Endodermal cell (in vitro differentiated cells): ENCODE measurements around the gene PCDHGC3. TPM values are rescaled to one million over a fixed set of nuclear protein-coding genes. Genes with fewer than 3 reads are reported as not detected.

Experiments used
- DNase-seq: peaks from one replicate; pipeline ENCODE4 v3.0.0-alpha.2; 2017
- H3K27ac ChIP-seq: 2 replicates; pipeline ENCODE4 v1.5.1; 2013; ENCODE audit warnings: mild to moderate bottlenecking, low read depth, low read length, moderate library complexity
- H3K27me3 ChIP-seq: 2 replicates; pipeline ENCODE4 v1.6.1; 2013; ENCODE audit warnings: mild to moderate bottlenecking, low read length, moderate library complexity; ENCODE audit not compliant: insufficient read depth, control insufficient read depth, poor library complexity, severe bottlenecking
- H3K36me3 ChIP-seq: 2 replicates; pipeline ENCODE4 v1.7.0; 2013; ENCODE audit warnings: mild to moderate bottlenecking, low read length, moderate library complexity; ENCODE audit not compliant: control insufficient read depth, insufficient read depth
- H3K4me1 ChIP-seq: one replicate; pipeline ENCODE4 v1.7.0; 2013; ENCODE audit warnings: low read length; ENCODE audit not compliant: control insufficient read depth, insufficient read depth
- H3K4me3 ChIP-seq: 2 replicates; pipeline ENCODE4 v1.5.1; 2013; ENCODE audit warnings: mild to moderate bottlenecking, low read length, moderate library complexity
- H3K9ac ChIP-seq: 2 replicates; pipeline ENCODE4 v1.6.1; 2013; ENCODE audit warnings: mild to moderate bottlenecking, low read length, moderate library complexity; ENCODE audit not compliant: poor library complexity, severe bottlenecking; ENCODE audit errors: extremely low read depth
- H3K9me3 ChIP-seq: 2 replicates; pipeline ENCODE4 v1.6.1; 2013; ENCODE audit warnings: mild to moderate bottlenecking, low read length, moderate library complexity; ENCODE audit not compliant: control insufficient read depth
- H3K27ac Mint-ChIP-seq: 2 replicates; pipeline ENCODE4 v1.8.0; 2020; ENCODE audit warnings: mixed read lengths
- H3K27me3 Mint-ChIP-seq: 2 replicates; pipeline ENCODE4 v1.8.0; 2021; ENCODE audit warnings: mild to moderate bottlenecking, mixed read lengths; ENCODE audit not compliant: insufficient read depth
- H3K36me3 Mint-ChIP-seq: 2 replicates; pipeline ENCODE4 v1.8.0; 2020; ENCODE audit warnings: low read depth, mixed read lengths
- H3K4me1 Mint-ChIP-seq: 2 replicates; pipeline ENCODE4 v1.8.0; 2020; ENCODE audit warnings: mixed read lengths
- H3K4me3 Mint-ChIP-seq: 2 replicates; pipeline ENCODE4 v1.8.0; 2020; ENCODE audit warnings: mild to moderate bottlenecking, moderate library complexity, mixed read lengths
- H3K9me3 Mint-ChIP-seq: 2 replicates; pipeline ENCODE4 v1.8.0; 2020; ENCODE audit warnings: mild to moderate bottlenecking, mixed read lengths
- CTCF ChIP-seq: fragments of 200-600 bp; sonication (generic); conservative IDR thresholded peaks from 2 replicates; pipeline ENCODE4 v1.5.0; 2021; ENCODE audit warnings: antibody characterized with exemption, mild to moderate bottlenecking
- WGBS, 2 experiments: methylation state at CpG; one replicate each; pipeline versions ENCODE4 v1.1.5 to v1.1.7; 2013; ENCODE audit warnings: missing lambda C conversion rate in 2 of 2, mixed read lengths in 1 of 2; ENCODE audit not compliant: insufficient coverage in 1 of 2, insufficient read length in 1 of 2; 5-methylcytosine and 5-hydroxymethylcytosine counted together
- total RNA-seq, 2 donors: library from RNA; stranded (reverse); fragmentation: NEBNext Ultra II Directional in 1 of 2; extraction: Animal tissue kit (Norgen Biotek cat#: 25700) in 1 of 2; gene quantifications; 2 replicates in 1 of 2; 3 replicates in 1 of 2; pipeline ENCODE4 v1.2.1, GENCODE V29; 2021

PCDHGC3 gene
- total RNA-seq, 2 donors from 2014 or later: 13.9 to 27.6 TPM

- Histone ChIP-seq H3K4me1 (peaks cover 11% of the 10 kb centered on the region), H3K36me3 (no peaks in the 10 kb centered on the region), H3K27ac (no peak overlapping the region), H3K27me3 (no peaks in the 10 kb centered on the region), H3K9ac (no peak overlapping the region), H3K4me3 (no peak overlapping the region), H3K9me3 (no peaks in the 10 kb centered on the region)
- DNase-seq: no peak
- Mint-ChIP-seq H3K4me3 (no peak overlapping the region), H3K27me3 (no peaks in the 10 kb centered on the region), H3K4me1 (peaks cover 6% of the 10 kb centered on the region), H3K27ac (no peak overlapping the region), H3K9me3 (no peaks in the 10 kb centered on the region), H3K36me3 (peaks cover 21% of the 10 kb centered on the region)
- WGBS, 2 experiments: 80 to 95% methylated on average over 1 to 2 of the region's 2 CpGs
- no peak for TF ChIP-seq CTCF
Measured at GRCh38 chr5:141503681-141504080, 27.9 kb downstream of the PCDHGC3 start.

- no peak for DNase-seq
- peaks cover 19% of the 10 kb centered on the region for H3K36me3 Mint-ChIP-seq
- no peaks in the 10 kb centered on the region for H3K27me3 Mint-ChIP-seq
- no peaks in the 10 kb centered on the region for H3K36me3 ChIP-seq
- no peak overlapping the region for H3K9ac ChIP-seq
- H3K4me3 Mint-ChIP-seq: no peak overlapping the region
- peaks cover 11% of the 10 kb centered on the region for H3K4me1 ChIP-seq
- H3K27me3 ChIP-seq: no peaks in the 10 kb centered on the region
- no peak overlapping the region for H3K4me3 ChIP-seq
- no peak overlapping the region for H3K27ac ChIP-seq
- TF ChIP-seq CTCF: no peak
- WGBS, 2 experiments: 93 to 100% methylated on average over 4 of the region's 4 CpGs
- no peaks in the 10 kb centered on the region for H3K9me3 ChIP-seq
- H3K4me1 Mint-ChIP-seq: peaks cover 8% of the 10 kb centered on the region
- no peak overlapping the region for H3K27ac Mint-ChIP-seq
- no peaks in the 10 kb centered on the region for H3K9me3 Mint-ChIP-seq
Measured at GRCh38 chr5:141504216-141504615, 28.4 kb downstream of the PCDHGC3 start.

GRCh38 chr5:141506381-141507155 lies 30.8 kb downstream of the PCDHGC3 start:
- DNase-seq: no peak
- no peaks in the 10 kb centered on the region for H3K9me3 ChIP-seq
- peaks cover 17% of the 10 kb centered on the region for H3K36me3 Mint-ChIP-seq
- no peaks in the 10 kb centered on the region for H3K27me3 Mint-ChIP-seq
- H3K4me1 Mint-ChIP-seq: peaks cover 8% of the 10 kb centered on the region
- H3K4me1 ChIP-seq: peaks cover 11% of the 10 kb centered on the region
- 91% methylated on average over 5 to 8 of the region's 8 CpGs for WGBS, 2 experiments
- no peak overlapping the region for H3K27ac Mint-ChIP-seq
- no peak for TF ChIP-seq CTCF
- no peak overlapping the region for H3K4me3 Mint-ChIP-seq
- H3K36me3 ChIP-seq: peaks cover 6% of the 10 kb centered on the region
- peak overlapping the region; percentile 72 for H3K27ac ChIP-seq
- H3K27me3 ChIP-seq: no peaks in the 10 kb centered on the region
- H3K4me3 ChIP-seq: no peak overlapping the region
- no peaks in the 10 kb centered on the region for H3K9me3 Mint-ChIP-seq
- no peak overlapping the region for H3K9ac ChIP-seq
